WTC11 (cell line): ENCODE results near the gene CACNA1D. TPM values are rescaled to one million over a fixed set of nuclear protein-coding genes. Genes with fewer than 3 reads are reported as not detected.

Experiments used
- ATAC-seq: fragments of 200-7000 bp; cut with Tn5 transposase; 2 replicates; pipeline ENCODE4 v1.10.0; 2021; ENCODE audit warnings: mild to moderate bottlenecking, moderate library complexity
- CTCF ChIA-PET: fragments of 300-600 bp; sonication (Branson Sonifier 250); formaldehyde crosslinking; loops from one replicate; lab custom pipeline; 2021; ENCODE audit warnings: antibody characterized with exemption; lab: Charles Lee
- POLR2A ChIA-PET: fragments of 350-600 bp; sonication (Branson Sonifier 250); formaldehyde crosslinking; loops from one replicate; lab custom pipeline; 2021; ENCODE audit warnings: antibody characterized with exemption; lab: Charles Lee
- DNase-seq: peaks from one replicate; pipeline ENCODE4 v3.0.0; 2021; ENCODE audit warnings: low spot score
- H3K27ac Mint-ChIP-seq: 2 replicates; pipeline ENCODE4 v1.8.0; 2021; ENCODE audit warnings: mixed read lengths
- H3K27me3 Mint-ChIP-seq: 2 replicates; pipeline ENCODE4 v1.8.0; 2021; ENCODE audit warnings: low read depth, mild to moderate bottlenecking, moderate library complexity, mixed read lengths
- H3K36me3 Mint-ChIP-seq: 2 replicates; pipeline ENCODE4 v1.8.0; 2021; ENCODE audit warnings: mixed read lengths
- H3K4me1 Mint-ChIP-seq: 2 replicates; pipeline ENCODE4 v1.8.0; 2022; ENCODE audit warnings: mixed read lengths
- H3K4me3 Mint-ChIP-seq: 2 replicates; pipeline ENCODE4 v1.8.0; 2021; ENCODE audit warnings: mild to moderate bottlenecking, moderate library complexity, mixed read lengths
- H3K9me3 Mint-ChIP-seq: 2 replicates; pipeline ENCODE4 v1.8.0; 2021; ENCODE audit warnings: mixed read lengths
- IRF2 ChIP-seq: sonication (generic); formaldehyde crosslinking; IDR thresholded peaks from 2 replicates; pipeline ENCODE4 v1.8.0; 2022; ENCODE audit warnings: low read depth, missing genetic modification reagents, borderline replicate concordance
- JUN ChIP-seq: sonication (generic); formaldehyde crosslinking; IDR thresholded peaks from 2 replicates; pipeline ENCODE4 v1.8.0; 2023; ENCODE audit warnings: mild to moderate bottlenecking, missing genetic modification reagents
- NFATC4 ChIP-seq: fragments of 250-450 bp; sonication (Bioruptor Pico); IDR thresholded peaks from 2 replicates; pipeline ENCODE4 v1.9.0; 2021; ENCODE audit warnings: mild to moderate bottlenecking
- NR3C1 ChIP-seq: sonication (generic); formaldehyde crosslinking; conservative IDR thresholded peaks from 2 replicates; pipeline ENCODE4 v1.8.1; 2023; ENCODE audit warnings: low read depth, mild to moderate bottlenecking, missing genetic modification reagents
- RELA ChIP-seq: sonication (generic); formaldehyde crosslinking; IDR thresholded peaks from 2 replicates; pipeline ENCODE4 v1.8.1; 2022; ENCODE audit warnings: missing genetic modification reagents, mild to moderate bottlenecking, borderline replicate concordance
- SMAD3 ChIP-seq: sonication (generic); formaldehyde crosslinking; IDR thresholded peaks from 2 replicates; pipeline ENCODE4 v1.8.0; 2022; ENCODE audit warnings: missing genetic modification reagents, mild to moderate bottlenecking, borderline replicate concordance
- TEAD1 ChIP-seq: sonication (generic); formaldehyde crosslinking; IDR thresholded peaks from 2 replicates; pipeline ENCODE4 v1.8.0; 2022; ENCODE audit warnings: mild to moderate bottlenecking, missing genetic modification reagents
- TEAD4 ChIP-seq: sonication (generic); formaldehyde crosslinking; IDR thresholded peaks from 2 replicates; pipeline ENCODE4 v1.8.0; 2022; ENCODE audit warnings: mild to moderate bottlenecking, missing genetic modification reagents
- ZNF219 ChIP-seq: sonication (generic); formaldehyde crosslinking; IDR thresholded peaks from 2 replicates; pipeline ENCODE4 v1.8.0; 2023; ENCODE audit warnings: missing genetic modification reagents, mild to moderate bottlenecking, borderline replicate concordance
- ZNF317 ChIP-seq: sonication (generic); formaldehyde crosslinking; IDR thresholded peaks from 2 replicates; pipeline ENCODE4 v1.8.1; 2023; ENCODE audit warnings: low read depth, mild to moderate bottlenecking, moderate library complexity, missing genetic modification reagents, borderline replicate concordance
- ZNF423 ChIP-seq: fragments of 250-450 bp; sonication (Bioruptor Pico); IDR thresholded peaks from 2 replicates; pipeline ENCODE4 v2.1.2; 2022; ENCODE audit warnings: mild to moderate bottlenecking, moderate library complexity
- total RNA-seq: library from RNA; stranded (reverse); gene quantifications from 3 replicates; pipeline ENCODE4 v1.2.3, GENCODE V29; 2021
- TF ChIP-seq, protein P1 (sequence below): fragments of 250-450 bp; sonication (Bioruptor Pico); IDR thresholded peaks from 2 replicates; pipeline ENCODE4 v1.9.0; 2021; ENCODE audit warnings: mild to moderate bottlenecking
- TF ChIP-seq, protein P2 (sequence below): sonication (generic); formaldehyde crosslinking; IDR thresholded peaks from 2 replicates; pipeline ENCODE4 v1.8.1; 2022; ENCODE audit warnings: low read depth, missing genetic modification reagents, borderline replicate concordance
- TF ChIP-seq, protein P3 (sequence below): sonication (generic); formaldehyde crosslinking; IDR thresholded peaks from 2 replicates; pipeline ENCODE4 v1.8.1; 2023; ENCODE audit warnings: mild to moderate bottlenecking, moderate library complexity, missing genetic modification reagents
- TF ChIP-seq, protein P4 (sequence below): sonication (generic); formaldehyde crosslinking; IDR thresholded peaks from 2 replicates; pipeline ENCODE4 v1.8.1; 2022; ENCODE audit warnings: mild to moderate bottlenecking, moderate library complexity, missing genetic modification reagents
- TF ChIP-seq, protein P5 (sequence below): sonication (generic); formaldehyde crosslinking; IDR thresholded peaks from 2 replicates; pipeline ENCODE4 v1.8.0; 2022; ENCODE audit warnings: mild to moderate bottlenecking, missing genetic modification reagents
- TF ChIP-seq, protein P6 (sequence below): sonication (generic); formaldehyde crosslinking; IDR thresholded peaks from 2 replicates; pipeline ENCODE4 v1.8.0; 2022; ENCODE audit warnings: missing genetic modification reagents
- TF ChIP-seq, protein P7 (sequence below): sonication (generic); formaldehyde crosslinking; IDR thresholded peaks from 2 replicates; pipeline ENCODE4 v1.8.1; 2023; ENCODE audit warnings: mild to moderate bottlenecking, missing genetic modification reagents, moderate library complexity
- TF ChIP-seq, protein P8 (sequence below): fragments of 250-450 bp; sonication (Bioruptor Pico); conservative IDR thresholded peaks from 2 replicates; pipeline ENCODE4 v1.9.0; 2021; ENCODE audit warnings: mild to moderate bottlenecking

Gene CACNA1D
- total RNA-seq, 1 experiment from 2014 or later, result 2.3 TPM

DNA sequence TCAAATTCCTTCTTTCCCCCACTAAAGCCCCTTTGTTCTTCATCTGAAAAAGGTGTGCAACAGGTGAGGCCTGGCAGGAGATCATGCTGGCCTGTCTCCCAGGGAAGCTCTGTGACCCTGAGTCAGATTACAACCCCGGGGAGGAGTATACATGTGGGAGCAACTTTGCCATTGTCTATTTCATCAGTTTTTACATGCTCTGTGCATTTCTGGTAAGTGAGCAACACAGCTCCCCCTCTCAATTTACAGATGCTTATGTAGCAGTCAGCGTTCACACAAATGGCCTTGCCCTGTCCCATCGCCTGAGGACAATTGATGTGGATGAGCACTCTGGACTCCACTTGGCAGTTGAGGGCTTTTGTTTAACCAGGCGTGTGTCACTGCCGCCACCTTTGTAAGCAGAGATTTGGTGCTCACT is 281.4 kb downstream of the CACNA1D start (continued):
- TF ChIP-seq, protein P1, sequence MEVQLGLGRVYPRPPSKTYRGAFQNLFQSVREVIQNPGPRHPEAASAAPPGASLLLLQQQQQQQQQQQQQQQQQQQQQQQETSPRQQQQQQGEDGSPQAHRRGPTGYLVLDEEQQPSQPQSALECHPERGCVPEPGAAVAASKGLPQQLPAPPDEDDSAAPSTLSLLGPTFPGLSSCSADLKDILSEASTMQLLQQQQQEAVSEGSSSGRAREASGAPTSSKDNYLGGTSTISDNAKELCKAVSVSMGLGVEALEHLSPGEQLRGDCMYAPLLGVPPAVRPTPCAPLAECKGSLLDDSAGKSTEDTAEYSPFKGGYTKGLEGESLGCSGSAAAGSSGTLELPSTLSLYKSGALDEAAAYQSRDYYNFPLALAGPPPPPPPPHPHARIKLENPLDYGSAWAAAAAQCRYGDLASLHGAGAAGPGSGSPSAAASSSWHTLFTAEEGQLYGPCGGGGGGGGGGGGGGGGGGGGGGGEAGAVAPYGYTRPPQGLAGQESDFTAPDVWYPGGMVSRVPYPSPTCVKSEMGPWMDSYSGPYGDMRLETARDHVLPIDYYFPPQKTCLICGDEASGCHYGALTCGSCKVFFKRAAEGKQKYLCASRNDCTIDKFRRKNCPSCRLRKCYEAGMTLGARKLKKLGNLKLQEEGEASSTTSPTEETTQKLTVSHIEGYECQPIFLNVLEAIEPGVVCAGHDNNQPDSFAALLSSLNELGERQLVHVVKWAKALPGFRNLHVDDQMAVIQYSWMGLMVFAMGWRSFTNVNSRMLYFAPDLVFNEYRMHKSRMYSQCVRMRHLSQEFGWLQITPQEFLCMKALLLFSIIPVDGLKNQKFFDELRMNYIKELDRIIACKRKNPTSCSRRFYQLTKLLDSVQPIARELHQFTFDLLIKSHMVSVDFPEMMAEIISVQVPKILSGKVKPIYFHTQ, result no peak
- no peak for TF ChIP-seq ZNF317 (CRISPR knock-in tag)
- no peak for TF ChIP-seq JUN (CRISPR knock-in tag)
- no peak for TF ChIP-seq ZNF423 (CRISPR knock-in tag)
- TF ChIP-seq SMAD3 (CRISPR knock-in tag), result no peak
- no peak for TF ChIP-seq IRF2
- TF ChIP-seq, protein P2, sequence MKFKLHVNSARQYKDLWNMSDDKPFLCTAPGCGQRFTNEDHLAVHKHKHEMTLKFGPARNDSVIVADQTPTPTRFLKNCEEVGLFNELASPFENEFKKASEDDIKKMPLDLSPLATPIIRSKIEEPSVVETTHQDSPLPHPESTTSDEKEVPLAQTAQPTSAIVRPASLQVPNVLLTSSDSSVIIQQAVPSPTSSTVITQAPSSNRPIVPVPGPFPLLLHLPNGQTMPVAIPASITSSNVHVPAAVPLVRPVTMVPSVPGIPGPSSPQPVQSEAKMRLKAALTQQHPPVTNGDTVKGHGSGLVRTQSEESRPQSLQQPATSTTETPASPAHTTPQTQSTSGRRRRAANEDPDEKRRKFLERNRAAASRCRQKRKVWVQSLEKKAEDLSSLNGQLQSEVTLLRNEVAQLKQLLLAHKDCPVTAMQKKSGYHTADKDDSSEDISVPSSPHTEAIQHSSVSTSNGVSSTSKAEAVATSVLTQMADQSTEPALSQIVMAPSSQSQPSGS, result no peak
- no peak for TF ChIP-seq TEAD1 (CRISPR knock-in tag)
- TF ChIP-seq, protein P3, sequence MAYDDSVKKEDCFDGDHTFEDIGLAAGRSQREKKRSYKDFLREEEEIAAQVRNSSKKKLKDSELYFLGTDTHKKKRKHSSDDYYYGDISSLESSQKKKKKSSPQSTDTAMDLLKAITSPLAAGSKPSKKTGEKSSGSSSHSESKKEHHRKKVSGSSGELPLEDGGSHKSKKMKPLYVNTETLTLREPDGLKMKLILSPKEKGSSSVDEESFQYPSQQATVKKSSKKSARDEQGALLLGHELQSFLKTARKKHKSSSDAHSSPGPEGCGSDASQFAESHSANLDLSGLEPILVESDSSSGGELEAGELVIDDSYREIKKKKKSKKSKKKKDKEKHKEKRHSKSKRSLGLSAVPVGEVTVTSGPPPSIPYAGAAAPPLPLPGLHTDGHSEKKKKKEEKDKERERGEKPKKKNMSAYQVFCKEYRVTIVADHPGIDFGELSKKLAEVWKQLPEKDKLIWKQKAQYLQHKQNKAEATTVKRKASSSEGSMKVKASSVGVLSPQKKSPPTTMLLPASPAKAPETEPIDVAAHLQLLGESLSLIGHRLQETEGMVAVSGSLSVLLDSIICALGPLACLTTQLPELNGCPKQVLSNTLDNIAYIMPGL (CRISPR knock-in tag), result no peak

DNA sequence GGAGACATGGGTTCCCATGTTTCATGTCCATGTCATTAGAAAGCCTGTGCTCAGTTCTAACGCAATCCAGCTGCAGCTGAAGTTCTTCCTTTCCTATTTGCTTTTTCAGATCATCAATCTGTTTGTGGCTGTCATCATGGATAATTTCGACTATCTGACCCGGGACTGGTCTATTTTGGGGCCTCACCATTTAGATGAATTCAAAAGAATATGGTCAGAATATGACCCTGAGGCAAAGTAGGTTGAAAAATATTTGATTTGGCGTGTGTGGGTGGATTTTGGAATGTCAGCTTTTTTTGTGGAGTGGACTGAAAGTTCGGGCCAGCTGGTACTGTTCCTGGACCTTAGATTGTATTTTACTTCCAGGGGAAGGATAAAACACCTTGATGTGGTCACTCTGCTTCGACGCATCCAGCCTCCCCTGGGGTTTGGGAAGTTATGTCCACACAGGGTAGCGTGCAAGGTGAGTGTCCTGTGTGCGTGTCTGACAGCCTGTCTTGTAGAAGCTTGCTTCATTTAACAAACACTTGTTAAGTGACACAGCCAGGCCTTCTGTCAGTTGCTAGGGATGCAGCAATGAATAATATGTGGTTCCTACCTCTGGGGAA is 282.2 kb downstream of the CACNA1D start:
- no peak overlapping the region for H3K27ac Mint-ChIP-seq
- TF ChIP-seq NR3C1, result no peak
- TF ChIP-seq NFATC4 (CRISPR knock-in tag), result no peak
- CTCF ChIA-PET, result interaction anchor here (0.5 kb wide), 1 partner anchor 402 kb away, joined by 4 read pairs; no protein-coding TSS in a partner anchor
- no peaks in the 10 kb centered on the region for H3K9me3 Mint-ChIP-seq
- peaks cover 8% of the 10 kb centered on the region; the same call in 1 of the 2 replicates for H3K4me1 Mint-ChIP-seq
- DNase-seq (no peak), ATAC-seq (no peak)
- no peak overlapping the region for H3K4me3 Mint-ChIP-seq
- POLR2A ChIA-PET, result no interaction called here
- H3K36me3 Mint-ChIP-seq, result no peaks in the 10 kb centered on the region
- H3K27me3 Mint-ChIP-seq, result no peaks in the 10 kb centered on the region

DNA sequence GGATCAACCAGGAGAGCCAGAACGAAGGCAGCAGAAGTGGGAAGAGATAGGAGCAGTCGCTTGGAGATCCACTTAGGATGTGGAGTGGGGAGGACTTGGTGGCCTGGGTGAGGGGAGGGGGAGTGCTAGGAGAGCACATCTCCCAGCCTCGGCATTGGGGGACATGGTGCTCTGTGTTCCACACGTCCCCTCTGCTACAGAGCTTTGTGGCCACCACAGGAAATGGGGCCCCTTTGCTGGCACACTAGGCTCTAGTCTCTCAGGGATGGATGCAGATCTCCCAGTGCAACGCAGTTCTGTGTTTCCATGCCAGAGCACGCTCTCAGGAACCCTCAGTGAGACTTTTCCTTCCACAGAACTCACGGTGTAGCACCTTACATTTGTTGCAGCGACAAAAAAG is 283.1 kb downstream of the CACNA1D start:
- Mint-ChIP-seq H3K4me1 (peaks cover 8% of the 10 kb centered on the region; the same call in 1 of the 2 replicates), H3K9me3 (no peaks in the 10 kb centered on the region), H3K27ac (no peak overlapping the region), H3K27me3 (no peaks in the 10 kb centered on the region), H3K4me3 (no peak overlapping the region), H3K36me3 (no peaks in the 10 kb centered on the region)
- POLR2A ChIA-PET, result no interaction called here
- no peak for ATAC-seq
- no peak for DNase-seq
- CTCF ChIA-PET, result no interaction called here
- TF ChIP-seq, protein P4, sequence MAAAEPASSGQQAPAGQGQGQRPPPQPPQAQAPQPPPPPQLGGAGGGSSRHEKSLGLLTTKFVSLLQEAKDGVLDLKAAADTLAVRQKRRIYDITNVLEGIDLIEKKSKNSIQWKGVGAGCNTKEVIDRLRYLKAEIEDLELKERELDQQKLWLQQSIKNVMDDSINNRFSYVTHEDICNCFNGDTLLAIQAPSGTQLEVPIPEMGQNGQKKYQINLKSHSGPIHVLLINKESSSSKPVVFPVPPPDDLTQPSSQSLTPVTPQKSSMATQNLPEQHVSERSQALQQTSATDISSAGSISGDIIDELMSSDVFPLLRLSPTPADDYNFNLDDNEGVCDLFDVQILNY (CRISPR knock-in tag), result no peak
- TF ChIP-seq RELA (no peak), TEAD4 (CRISPR knock-in tag) (no peak), ZNF219 (CRISPR knock-in tag) (no peak)
- TF ChIP-seq, protein P5, sequence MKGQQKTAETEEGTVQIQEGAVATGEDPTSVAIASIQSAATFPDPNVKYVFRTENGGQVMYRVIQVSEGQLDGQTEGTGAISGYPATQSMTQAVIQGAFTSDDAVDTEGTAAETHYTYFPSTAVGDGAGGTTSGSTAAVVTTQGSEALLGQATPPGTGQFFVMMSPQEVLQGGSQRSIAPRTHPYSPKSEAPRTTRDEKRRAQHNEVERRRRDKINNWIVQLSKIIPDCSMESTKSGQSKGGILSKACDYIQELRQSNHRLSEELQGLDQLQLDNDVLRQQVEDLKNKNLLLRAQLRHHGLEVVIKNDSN (CRISPR knock-in tag), result no peak
- TF ChIP-seq, protein P6, sequence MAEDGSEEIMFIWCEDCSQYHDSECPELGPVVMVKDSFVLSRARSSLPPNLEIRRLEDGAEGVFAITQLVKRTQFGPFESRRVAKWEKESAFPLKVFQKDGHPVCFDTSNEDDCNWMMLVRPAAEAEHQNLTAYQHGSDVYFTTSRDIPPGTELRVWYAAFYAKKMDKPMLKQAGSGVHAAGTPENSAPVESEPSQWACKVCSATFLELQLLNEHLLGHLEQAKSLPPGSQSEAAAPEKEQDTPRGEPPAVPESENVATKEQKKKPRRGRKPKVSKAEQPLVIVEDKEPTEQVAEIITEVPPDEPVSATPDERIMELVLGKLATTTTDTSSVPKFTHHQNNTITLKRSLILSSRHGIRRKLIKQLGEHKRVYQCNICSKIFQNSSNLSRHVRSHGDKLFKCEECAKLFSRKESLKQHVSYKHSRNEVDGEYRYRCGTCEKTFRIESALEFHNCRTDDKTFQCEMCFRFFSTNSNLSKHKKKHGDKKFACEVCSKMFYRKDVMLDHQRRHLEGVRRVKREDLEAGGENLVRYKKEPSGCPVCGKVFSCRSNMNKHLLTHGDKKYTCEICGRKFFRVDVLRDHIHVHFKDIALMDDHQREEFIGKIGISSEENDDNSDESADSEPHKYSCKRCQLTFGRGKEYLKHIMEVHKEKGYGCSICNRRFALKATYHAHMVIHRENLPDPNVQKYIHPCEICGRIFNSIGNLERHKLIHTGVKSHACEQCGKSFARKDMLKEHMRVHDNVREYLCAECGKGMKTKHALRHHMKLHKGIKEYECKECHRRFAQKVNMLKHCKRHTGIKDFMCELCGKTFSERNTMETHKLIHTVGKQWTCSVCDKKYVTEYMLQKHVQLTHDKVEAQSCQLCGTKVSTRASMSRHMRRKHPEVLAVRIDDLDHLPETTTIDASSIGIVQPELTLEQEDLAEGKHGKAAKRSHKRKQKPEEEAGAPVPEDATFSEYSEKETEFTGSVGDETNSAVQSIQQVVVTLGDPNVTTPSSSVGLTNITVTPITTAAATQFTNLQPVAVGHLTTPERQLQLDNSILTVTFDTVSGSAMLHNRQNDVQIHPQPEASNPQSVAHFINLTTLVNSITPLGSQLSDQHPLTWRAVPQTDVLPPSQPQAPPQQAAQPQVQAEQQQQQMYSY (CRISPR knock-in tag), result no peak
- TF ChIP-seq, protein P7, sequence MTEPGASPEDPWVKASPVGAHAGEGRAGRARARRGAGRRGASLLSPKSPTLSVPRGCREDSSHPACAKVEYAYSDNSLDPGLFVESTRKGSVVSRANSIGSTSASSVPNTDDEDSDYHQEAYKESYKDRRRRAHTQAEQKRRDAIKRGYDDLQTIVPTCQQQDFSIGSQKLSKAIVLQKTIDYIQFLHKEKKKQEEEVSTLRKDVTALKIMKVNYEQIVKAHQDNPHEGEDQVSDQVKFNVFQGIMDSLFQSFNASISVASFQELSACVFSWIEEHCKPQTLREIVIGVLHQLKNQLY (CRISPR knock-in tag), result no peak
- TF ChIP-seq, protein P8, sequence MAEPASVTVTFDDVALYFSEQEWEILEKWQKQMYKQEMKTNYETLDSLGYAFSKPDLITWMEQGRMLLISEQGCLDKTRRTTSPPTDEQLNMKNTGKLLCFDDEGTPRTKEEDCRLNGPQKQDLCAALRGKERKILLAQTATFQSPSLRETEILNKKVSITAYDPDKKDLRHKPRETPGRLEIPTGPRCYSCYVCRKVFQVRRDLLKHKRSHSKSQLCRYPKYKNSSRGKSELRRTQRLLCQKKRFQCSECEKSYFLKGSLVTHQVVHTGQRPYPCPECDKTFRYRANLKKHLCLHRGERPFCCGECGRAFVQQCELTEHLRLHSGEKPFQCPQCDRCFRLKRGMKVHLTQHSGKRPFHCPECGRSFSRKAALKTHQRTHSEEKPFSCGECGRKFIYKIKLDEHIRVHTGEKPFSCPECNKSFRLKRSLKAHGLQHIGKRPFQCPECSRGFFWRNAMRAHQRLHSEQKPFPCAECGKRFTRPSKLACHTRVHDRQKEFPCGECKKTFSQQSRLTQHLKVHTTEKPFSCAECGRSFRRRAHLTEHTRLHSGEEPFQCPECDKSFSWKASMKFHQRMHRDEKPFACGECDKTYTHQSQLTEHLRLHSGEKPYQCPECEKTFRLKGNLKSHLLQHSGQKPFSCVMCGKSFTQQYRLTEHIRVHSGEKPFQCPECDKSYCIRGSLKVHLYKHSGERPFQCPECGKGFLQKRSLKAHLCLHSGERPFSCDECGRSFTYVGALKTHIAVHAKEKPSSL (CRISPR knock-in tag), result no peak
